Caco-2 (cell line): ENCODE results near the gene DDX60. TPM values are rescaled to one million over a fixed set of nuclear protein-coding genes. Genes with fewer than 3 reads are reported as not detected.

ENCODE experiments used
- BruUV-seq: library from RNA; stranded (reverse); fragments of 400-500 nt; replicated peaks from 2 replicates; lab custom pipeline; 2021; lab: Mats Ljungman, UMichigan
- CTCF ChIA-PET: fragments of 300-600 bp; sonication (Branson Sonifier 250); formaldehyde crosslinking; loops from one replicate; lab custom pipeline; 2022; ENCODE audit warnings: antibody characterized with exemption; lab: Charles Lee
- POLR2A ChIA-PET: fragments of 300-600 bp; sonication (Branson Sonifier 250); formaldehyde crosslinking; loops from one replicate; lab custom pipeline; 2022; ENCODE audit warnings: antibody characterized with exemption; lab: Charles Lee
- DNase-seq, 2 experiments: peaks; one replicate each; pipeline versions ENCODE4 v3.0.0 to v3.0.0-alpha.2; 2020 to 2022
- H3K27me3 ChIP-seq: replicated peaks from 2 replicates; pipeline ENCODE4 v1.6.0; 2011; ENCODE audit warnings: low read length; ENCODE audit not compliant: control insufficient read depth, insufficient read depth
- H3K36me3 ChIP-seq: 2 replicates; pipeline ENCODE4 v1.5.1; 2011; ENCODE audit warnings: low read length; ENCODE audit not compliant: control insufficient read depth, insufficient read depth
- H3K4me1 ChIP-seq: fragments of 250-450 bp; sonication (Bioruptor Pico); 2 replicates; pipeline ENCODE4 v1.5.1; 2020; ENCODE audit warnings: mild to moderate bottlenecking
- H3K4me3 ChIP-seq: 2 replicates; pipeline ENCODE4 v1.5.1; 2011; ENCODE audit warnings: low read depth, mild to moderate bottlenecking, control low read depth, low read length
- H3K9me3 ChIP-seq: fragments of 250-450 bp; sonication (Bioruptor Pico); 2 replicates; pipeline ENCODE4 v1.5.1; 2020; ENCODE audit warnings: mild to moderate bottlenecking, moderate library complexity
- H3K27ac Mint-ChIP-seq: one replicate; pipeline ENCODE4 v1.8.0; 2022; ENCODE audit warnings: mixed read lengths; ENCODE audit not compliant: unreplicated experiment
- H3K27me3 Mint-ChIP-seq: one replicate; pipeline ENCODE4 v1.8.0; 2022; ENCODE audit warnings: mixed read lengths; ENCODE audit not compliant: insufficient read depth, unreplicated experiment
- H3K36me3 Mint-ChIP-seq: one replicate; pipeline ENCODE4 v1.8.0; 2022; ENCODE audit warnings: mild to moderate bottlenecking, mixed read lengths; ENCODE audit not compliant: insufficient read depth, unreplicated experiment
- H3K4me1 Mint-ChIP-seq: one replicate; pipeline ENCODE4 v1.8.0; 2022; ENCODE audit warnings: low read depth, mixed read lengths; ENCODE audit not compliant: unreplicated experiment
- H3K4me3 Mint-ChIP-seq: one replicate; pipeline ENCODE4 v1.8.0; 2022; ENCODE audit warnings: mild to moderate bottlenecking, moderate library complexity, mixed read lengths; ENCODE audit not compliant: unreplicated experiment
- H3K9me3 Mint-ChIP-seq: one replicate; pipeline ENCODE4 v1.8.0; 2022; ENCODE audit warnings: mixed read lengths; ENCODE audit not compliant: unreplicated experiment
- CTCF ChIP-seq, 2 experiments: fragments of 200-600 bp in 1 of 2; IDR thresholded peaks; 1 replicate in 1 of 2; 2 replicates in 1 of 2; pipeline versions ENCODE4 v1.5.1 to v1.8.0; 2011 to 2022; ENCODE audit warnings: antibody characterized with exemption in 1 of 2, control low read depth in 1 of 2, inconsistent platforms in 1 of 2, low read depth in 1 of 2, low read length in 1 of 2, mild to moderate bottlenecking in 1 of 2, moderate library complexity in 1 of 2; ENCODE audit not compliant: insufficient read depth in 1 of 2, severe bottlenecking in 1 of 2, unreplicated experiment in 1 of 2
- intact Hi-C: fragments of 100-400 bp; cut with micrococcal nuclease; formaldehyde crosslinking; loops from one replicate; pipeline ENCODE4 v1.10.0; 2022; ENCODE audit not compliant: unreplicated experiment
- total RNA-seq: library from RNA; stranded (reverse); gene quantifications from 2 replicates; pipeline ENCODE4 v1.2.3, GENCODE V29; 2022

DDX60 gene
- total RNA-seq, 1 experiment from 2014 or later, result 0.70 TPM

GRCh38 chr4:168240821-168241220 is 77.7 kb downstream of the DDX60 start:
- intact Hi-C loops, result no loop called here
- H3K27me3 ChIP-seq, result no peaks in the 10 kb centered on the region
- Mint-ChIP-seq H3K27me3 (no peaks in the 10 kb centered on the region), H3K4me3 (no peak overlapping the region), H3K4me1 (no peaks in the 10 kb centered on the region), H3K27ac (no peak overlapping the region), H3K36me3 (no peaks in the 10 kb centered on the region), H3K9me3 (peaks cover 43% of the 10 kb centered on the region)
- ChIA-PET CTCF (no interaction called here), POLR2A (interaction anchor here (0.6 kb wide), 1 partner anchor 25 kb away, joined by 3 read pairs; no protein-coding TSS in a partner anchor)
- H3K36me3 ChIP-seq, result no peaks in the 10 kb centered on the region
- peaks cover 6% of the 10 kb centered on the region; the same call in 1 of the 2 replicates for H3K9me3 ChIP-seq
- H3K4me3 ChIP-seq, result no peak overlapping the region
- no peak for TF ChIP-seq CTCF (IDR thresholded peaks at IDR 0.05; ENCODE audit: insufficient read depth in 1 of 2, low read depth in 1 of 2, low read length in 1 of 2, severe bottlenecking in 1 of 2, unreplicated experiment in 1 of 2)
- no TSS peak for BruUV-seq
- no peak for DNase-seq
- H3K4me1 ChIP-seq, result no peaks in the 10 kb centered on the region

DNA sequence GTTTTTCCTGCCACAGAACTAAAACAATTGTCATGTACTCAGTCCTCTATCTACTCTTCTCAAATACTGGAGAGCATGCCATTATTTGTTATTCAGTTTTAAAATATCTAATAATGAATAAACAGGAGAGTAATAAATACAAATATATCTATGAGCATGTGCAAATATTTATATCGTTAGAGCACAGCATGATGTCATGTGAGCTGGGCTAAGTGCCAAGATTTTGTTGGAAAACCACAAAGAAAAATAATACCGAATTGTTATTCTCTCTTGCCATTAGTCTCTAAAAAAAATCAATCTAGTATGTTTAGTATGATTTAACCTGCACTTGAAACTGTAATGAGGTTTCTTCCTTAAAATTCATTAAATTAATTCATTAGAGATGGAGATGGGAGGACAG is 97.3 kb downstream of the DDX60 start:
- TF ChIP-seq CTCF (IDR thresholded peaks at IDR 0.05; ENCODE audit: insufficient read depth in 1 of 2, low read depth in 1 of 2, low read length in 1 of 2, severe bottlenecking in 1 of 2, unreplicated experiment in 1 of 2), result no peak
- POLR2A ChIA-PET, result no interaction called here
- Mint-ChIP-seq H3K4me1 (no peaks in the 10 kb centered on the region), H3K4me3 (no peak overlapping the region), H3K27me3 (no peaks in the 10 kb centered on the region), H3K27ac (no peak overlapping the region), H3K9me3 (peaks cover 10% of the 10 kb centered on the region), H3K36me3 (no peaks in the 10 kb centered on the region)
- no TSS peak for BruUV-seq
- no peaks in the 10 kb centered on the region for H3K4me1 ChIP-seq
- no peaks in the 10 kb centered on the region for H3K36me3 ChIP-seq
- H3K27me3 ChIP-seq, result no peaks in the 10 kb centered on the region
- DNase-seq, result no peak
- no peak overlapping the region for H3K4me3 ChIP-seq
- intact Hi-C loops, result no loop called here
- CTCF ChIA-PET, result no interaction called here
- H3K9me3 ChIP-seq, result no peaks in the 10 kb centered on the region

DNA sequence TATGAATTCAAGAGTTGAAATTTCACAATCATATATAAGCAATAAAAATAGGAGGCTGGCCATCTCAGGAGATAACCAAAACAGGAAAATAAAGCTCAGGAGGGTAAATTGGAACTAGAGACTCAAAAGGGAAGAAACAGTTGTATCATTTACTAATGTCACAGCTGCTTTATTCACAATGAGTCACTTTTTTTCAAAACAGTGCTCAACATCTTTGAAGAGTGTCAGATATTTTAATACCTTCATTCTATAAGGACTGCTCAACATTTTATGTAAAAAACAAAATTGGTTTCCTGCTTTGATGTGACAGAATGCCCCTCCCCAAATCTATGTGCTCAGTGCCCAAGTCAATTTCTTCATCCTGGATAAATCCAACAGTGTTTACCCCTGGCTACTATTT is 97.7 kb downstream of the DDX60 start:
- no peaks in the 10 kb centered on the region for H3K4me1 ChIP-seq
- no peaks in the 10 kb centered on the region for H3K4me1 Mint-ChIP-seq
- ChIA-PET POLR2A (no interaction called here), CTCF (no interaction called here)
- TF ChIP-seq CTCF (IDR thresholded peaks at IDR 0.05; ENCODE audit: insufficient read depth in 1 of 2, low read depth in 1 of 2, low read length in 1 of 2, severe bottlenecking in 1 of 2, unreplicated experiment in 1 of 2), result no peak
- no peak overlapping the region for H3K27ac Mint-ChIP-seq
- no peaks in the 10 kb centered on the region for H3K36me3 Mint-ChIP-seq
- no peaks in the 10 kb centered on the region for H3K27me3 ChIP-seq
- no peaks in the 10 kb centered on the region for H3K27me3 Mint-ChIP-seq
- no peaks in the 10 kb centered on the region for H3K36me3 ChIP-seq
- no TSS peak for BruUV-seq
- intact Hi-C loops, result no loop called here
- H3K4me3 Mint-ChIP-seq, result no peak overlapping the region
- H3K4me3 ChIP-seq, result no peak overlapping the region
- no peak for DNase-seq
- H3K9me3 ChIP-seq, result no peaks in the 10 kb centered on the region
- H3K9me3 Mint-ChIP-seq, result peaks cover 10% of the 10 kb centered on the region
